Small intestine (tissue), 7 donors: Measurements from ENCODE around the gene MFSD6. TPM values are rescaled to one million over a fixed set of nuclear protein-coding genes. Genes with fewer than 3 reads are reported as not detected.

Source experiments
- DNase-seq, 2 donors: peaks; one replicate each; pipeline versions ENCODE4 v3.0.0 to v3.0.0-alpha.2; 2013
- FAIRE-seq: peaks from 2 replicates; lab custom pipeline; 2012; peaks lifted over from hg19 to GRCh38; lab: Jason Lieb, UNC
- H3K27ac ChIP-seq, 3 donors: one replicate each; pipeline ENCODE4 v1.5.1; 2013; ENCODE audit warnings: low read length in 2 of 3, mild to moderate bottlenecking in 2 of 3, control low read depth in 1 of 3, inconsistent platforms in 1 of 3, low read depth in 1 of 3, moderate library complexity in 1 of 3
- H3K27me3 ChIP-seq, 3 donors: one replicate each; pipeline ENCODE4 v1.6.1; 2013; ENCODE audit warnings: low read length in 3 of 3, inconsistent platforms in 1 of 3; ENCODE audit not compliant: control insufficient read depth in 3 of 3, insufficient read depth in 3 of 3
- H3K36me3 ChIP-seq, 3 donors: one replicate each; pipeline ENCODE4 v1.6.1; 2013; ENCODE audit warnings: low read length in 3 of 3, inconsistent platforms in 1 of 3, low read depth in 1 of 3, mild to moderate bottlenecking in 1 of 3, moderate library complexity in 1 of 3; ENCODE audit not compliant: control insufficient read depth in 3 of 3, insufficient read depth in 2 of 3
- H3K4me1 ChIP-seq, 3 donors: one replicate each; pipeline ENCODE4 v1.6.1; 2013; ENCODE audit warnings: low read length in 2 of 3, inconsistent platforms in 1 of 3, low read depth in 1 of 3, mild to moderate bottlenecking in 1 of 3, moderate library complexity in 1 of 3; ENCODE audit not compliant: control insufficient read depth in 3 of 3, insufficient read depth in 2 of 3
- H3K4me3 ChIP-seq, 3 donors: one replicate each; pipeline ENCODE4 v1.5.1; 2013; ENCODE audit warnings: low read length in 3 of 3, control low read depth in 1 of 3, inconsistent platforms in 1 of 3, low read depth in 1 of 3, mild to moderate bottlenecking in 1 of 3, moderate library complexity in 1 of 3
- H3K9me3 ChIP-seq, 2 donors: one replicate each; pipeline ENCODE4 v1.6.1; 2013; ENCODE audit warnings: low read depth in 1 of 2, low read length in 1 of 2; ENCODE audit not compliant: control insufficient read depth in 2 of 2, insufficient read depth in 1 of 2
- WGBS, 3 donors: extraction: QIAGEN DNeasy Blood & Tissue Kit; methylation state at CpG; one replicate each; pipeline ENCODE4 v1.1.7; 2013; 5-methylcytosine and 5-hydroxymethylcytosine counted together
- polyA plus RNA-seq, 4 donors: library from polyadenylated mRNA; stranded (reverse) in 3 of 4; unstranded in 1 of 4; fragments of 200-250 nt in 3 of 4; fragments of 120-200 nt in 1 of 4; gene quantifications; one replicate each; pipeline versions ENCODE4 v1.2.1 to v1.2.3, GENCODE V29; 2013
- donor health status: healthy with polysubstance abuse.
- donor health status: control.
- donor health status: control.
- donor health status: Bipolar disorder and iron deficiency.
- donor health status: healthy.

Gene MFSD6
- polyA plus RNA-seq, 4 donors = 5.9 to 24.4 (median 15.1) TPM

DNA sequence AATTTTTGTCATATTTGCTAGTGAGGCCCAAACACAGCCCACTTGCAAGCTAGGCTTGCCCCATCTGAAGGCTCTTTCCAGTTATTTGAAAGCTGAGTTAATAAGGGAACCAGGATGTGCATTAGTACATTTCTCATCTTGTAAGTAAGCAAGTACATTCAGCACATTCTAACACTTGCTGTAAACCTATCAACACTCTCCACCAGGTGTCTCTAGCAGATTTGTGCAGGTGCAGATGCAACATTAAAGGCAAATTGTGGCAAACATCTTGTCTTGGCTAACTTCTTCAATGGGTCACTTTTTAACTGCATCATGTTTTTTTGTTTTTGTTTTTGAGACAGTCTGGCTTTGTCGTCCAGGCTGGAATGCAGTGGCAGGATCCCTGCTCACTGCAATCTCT is 25.3 kb upstream of the MFSD6 start:
- WGBS, 3 donors = 18 to 47% (median 36%) methylated on average over 1 of the region's 1 CpG
- no peak for FAIRE-seq
- Histone ChIP-seq H3K4me1 (no peaks in the 10 kb centered on the region), H3K4me3 (no peak overlapping the region), H3K27me3 (no peaks in the 10 kb centered on the region), H3K36me3 (no peaks in the 10 kb centered on the region), H3K9me3 (peaks cover 0 to 4% of the 10 kb centered on the region in 2 donors), H3K27ac (no peak overlapping the region)
- peak; percentile 79 to 84 for DNase-seq

- FAIRE-seq (no peak), DNase-seq (no peak)
- Histone ChIP-seq H3K4me1 (no peaks in the 10 kb centered on the region), H3K27me3 (no peaks in the 10 kb centered on the region), H3K9me3 (peaks cover 0 to 4% of the 10 kb centered on the region in 2 donors), H3K36me3 (no peaks in the 10 kb centered on the region), H3K27ac (no peak overlapping the region), H3K4me3 (no peak overlapping the region)
- 88 to 100% (median 93%) methylated on average over 3 of the region's 3 CpGs for WGBS, 3 donors
Observed at GRCh38 chr2:190387422-190387821, 20.7 kb upstream of the MFSD6 start.

DNA sequence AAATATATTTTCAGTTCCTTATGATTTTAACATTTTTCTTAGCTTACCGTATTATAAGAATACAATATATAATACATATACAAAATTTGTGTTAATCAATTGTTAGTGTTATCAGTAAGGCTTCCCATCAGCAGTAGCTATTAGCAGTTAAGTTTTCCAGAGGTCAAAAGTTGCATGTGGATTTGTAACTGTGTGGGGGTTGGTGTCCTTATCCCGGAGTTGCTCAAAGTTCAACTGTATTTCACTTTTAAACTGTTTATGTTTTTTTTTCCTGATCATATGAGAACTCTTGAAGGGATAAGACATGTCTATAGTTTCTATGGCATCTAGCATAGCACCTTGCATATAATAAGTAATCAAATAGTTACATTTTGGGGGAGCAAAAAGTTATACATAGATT is 11.9 kb upstream of the MFSD6 start:
- Histone ChIP-seq H3K9me3 (no peaks in the 10 kb centered on the region), H3K4me1 (peaks cover 0 to 5% (median 0%) of the 10 kb centered on the region in 3 donors), H3K36me3 (no peaks in the 10 kb centered on the region), H3K4me3 (no peak overlapping the region), H3K27me3 (no peaks in the 10 kb centered on the region), H3K27ac (no peak overlapping the region)
- FAIRE-seq (no peak), DNase-seq (peak; percentile 68 to 80)
- WGBS, 3 donors = 22 to 58% (median 36%) methylated on average over 2 of the region's 2 CpGs

DNA sequence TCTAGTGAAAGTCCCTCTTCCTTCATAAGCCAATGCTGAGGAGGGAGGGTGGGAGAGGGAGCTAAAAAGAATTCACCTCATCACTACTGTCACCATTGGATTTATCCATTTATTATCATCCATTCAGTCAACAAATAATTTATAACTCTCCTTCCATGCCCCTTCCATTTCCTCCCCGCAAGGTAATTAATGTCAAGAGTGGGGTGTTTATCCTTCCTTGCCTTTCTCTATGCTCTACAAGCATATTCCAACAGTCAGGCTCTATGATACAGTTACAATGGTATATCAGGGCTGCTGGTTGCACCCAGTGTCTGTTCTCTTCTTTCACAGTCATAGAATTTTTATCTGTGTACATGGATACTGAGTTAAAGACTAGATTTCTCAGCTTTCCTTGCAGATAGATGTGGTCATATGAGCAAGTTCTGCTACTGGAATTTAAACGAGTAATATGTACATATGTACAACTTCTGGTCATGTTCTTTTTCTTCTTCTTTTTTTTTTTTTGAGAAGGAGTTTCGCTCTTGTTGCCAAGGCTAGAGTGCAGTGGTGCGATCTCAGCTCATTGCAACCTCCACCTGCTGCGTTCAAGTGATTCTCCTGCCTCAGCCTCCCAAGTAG is 5.1 kb upstream of the MFSD6 start:
- peaks cover 0 to 17% (median 3%) of the 10 kb centered on the region in 3 donors for H3K4me1 ChIP-seq
- FAIRE-seq = no peak
- no peaks in the 10 kb centered on the region for H3K27me3 ChIP-seq
- DNase-seq = no peak
- H3K27ac ChIP-seq = no peak overlapping the region
- no peak overlapping the region for H3K4me3 ChIP-seq
- H3K9me3 ChIP-seq = no peaks in the 10 kb centered on the region
- WGBS, 3 donors = 53 to 63% (median 57%) methylated on average over 5 of the region's 5 CpGs
- no peaks in the 10 kb centered on the region for H3K36me3 ChIP-seq

- DNase-seq (peak; percentile 76 to 84), FAIRE-seq (no peak)
- Histone ChIP-seq H3K9me3 (no peaks in the 10 kb centered on the region), H3K27me3 (no peaks in the 10 kb centered on the region), H3K27ac (peak overlapping the region in 1 of 3 donors; percentile 53), H3K36me3 (no peaks in the 10 kb centered on the region), H3K4me1 (peaks cover 0 to 22% (median 3%) of the 10 kb centered on the region in 3 donors), H3K4me3 (no peak overlapping the region)
Observed at GRCh38 chr2:190404487-190404886, 3.7 kb upstream of the MFSD6 start.

- FAIRE-seq = no peak
Observed at GRCh38 chr2:190405070-190405469, 3.1 kb upstream of the MFSD6 start.

DNA sequence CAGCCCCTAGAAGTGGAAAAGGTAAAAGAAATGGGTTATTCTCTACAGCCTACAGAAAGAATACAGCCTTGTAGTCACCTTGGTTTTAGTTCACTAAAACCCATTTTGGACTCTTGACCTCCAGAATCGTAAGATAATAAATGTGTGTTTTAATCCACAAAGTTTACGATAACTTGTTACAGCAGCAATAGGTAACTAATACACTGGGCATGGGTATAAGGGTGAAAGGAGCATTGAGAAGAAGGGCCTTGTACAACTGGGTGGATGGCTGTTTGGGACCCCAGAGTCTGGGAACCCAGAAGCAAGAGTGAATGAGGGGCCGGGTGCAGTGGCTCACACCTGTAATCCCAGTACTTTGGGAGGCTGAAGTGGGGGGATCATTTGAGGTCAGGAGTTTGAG is 2.2 kb upstream of the MFSD6 start:
- peaks cover 4 to 24% (median 5%) of the 10 kb centered on the region in 3 donors for H3K4me1 ChIP-seq
- H3K27ac ChIP-seq = no peak overlapping the region
- no peak overlapping the region for H3K4me3 ChIP-seq
- FAIRE-seq (no peak), DNase-seq (no peak)
- no peaks in the 10 kb centered on the region for H3K27me3 ChIP-seq
- 54 to 84% (median 62%) methylated on average over 3 of the region's 3 CpGs for WGBS, 3 donors
- H3K36me3 ChIP-seq = no peaks in the 10 kb centered on the region
- no peaks in the 10 kb centered on the region for H3K9me3 ChIP-seq

More at GRCh38 chr2:190405070-190405469, 3.1 kb upstream of the MFSD6 start:
- Histone ChIP-seq H3K36me3 (no peaks in the 10 kb centered on the region), H3K27me3 (no peaks in the 10 kb centered on the region), H3K4me3 (no peak overlapping the region), H3K4me1 (peaks cover 4 to 24% (median 5%) of the 10 kb centered on the region in 3 donors), H3K9me3 (no peaks in the 10 kb centered on the region), H3K27ac (peak overlapping the region in 1 of 3 donors; percentile 53)
- DNase-seq = peak in 1 of 2 donors; percentile 52
- 92 to 99% (median 93%) methylated on average over 3 of the region's 3 CpGs for WGBS, 3 donors

GRCh38 chr2:190406805-190407204 is 1.4 kb upstream of the MFSD6 start:
- H3K27me3 ChIP-seq = no peaks in the 10 kb centered on the region
- H3K36me3 ChIP-seq = no peaks in the 10 kb centered on the region
- no peak for DNase-seq
- 81 to 88% (median 88%) methylated on average over 4 of the region's 4 CpGs for WGBS, 3 donors
- H3K27ac ChIP-seq = peak overlapping the region in 1 of 3 donors; percentile 93
- peaks cover 4 to 24% (median 5%) of the 10 kb centered on the region in 3 donors for H3K4me1 ChIP-seq
- no peak overlapping the region for H3K4me3 ChIP-seq
- no peak for FAIRE-seq
- H3K9me3 ChIP-seq = no peaks in the 10 kb centered on the region
